Activated T-helper 9 cell treated with anti-CD3 and anti-CD28 coated beads, Interleukin-2, amount 50 U/mL, for 16 hours (primary cell): ENCODE data around the gene KCNN2.

Experiments used
- DNase-seq: peaks from one replicate; pipeline ENCODE4 v3.0.0-alpha.2; 2020; ENCODE audit warnings: low read depth

The KCNN2 gene

DNA sequence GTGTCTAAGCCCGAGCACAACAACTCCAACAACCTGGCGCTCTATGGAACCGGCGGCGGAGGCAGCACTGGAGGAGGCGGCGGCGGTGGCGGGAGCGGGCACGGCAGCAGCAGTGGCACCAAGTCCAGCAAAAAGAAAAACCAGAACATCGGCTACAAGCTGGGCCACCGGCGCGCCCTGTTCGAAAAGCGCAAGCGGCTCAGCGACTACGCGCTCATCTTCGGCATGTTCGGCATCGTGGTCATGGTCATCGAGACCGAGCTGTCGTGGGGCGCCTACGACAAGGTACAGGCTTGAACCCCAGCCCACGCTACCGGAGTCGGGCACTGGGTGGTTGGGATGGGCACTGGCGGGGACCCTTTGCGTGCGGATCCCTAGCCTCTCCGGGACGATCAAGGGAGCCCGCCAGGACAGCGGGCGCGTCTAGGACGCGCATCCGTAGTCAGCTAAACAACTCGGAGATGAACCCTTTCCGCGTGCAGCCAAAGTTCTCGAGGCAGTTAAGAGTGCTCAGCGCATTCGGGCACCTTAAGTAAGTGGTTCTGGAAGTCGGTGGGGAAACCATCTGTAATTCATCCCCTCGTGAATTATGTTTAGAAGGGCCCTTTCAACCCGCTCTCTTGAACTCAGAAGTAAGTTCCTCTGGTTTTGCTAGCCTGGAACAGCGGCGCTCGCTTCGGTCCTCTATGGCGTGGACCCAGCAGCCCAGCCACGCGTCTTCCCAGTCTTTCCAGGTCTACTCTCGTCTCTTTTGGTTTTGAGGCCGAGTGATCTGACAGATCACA, 1.3 kb downstream of the KCNN2 start:
- DNase-seq: no peak

GRCh38 chr5:114363837-114364236, 2.0 kb downstream of the KCNN2 start:
- no peak for DNase-seq

- DNase-seq: no peak
Observed at GRCh38 chr5:114367029-114367428, 5.2 kb downstream of the KCNN2 start.

GRCh38 chr5:114369680-114370417, 8.0 kb downstream of the KCNN2 start:
- DNase-seq: no peak

GRCh38 chr5:114377050-114377844, 15.4 kb downstream of the KCNN2 start:
- no peak for DNase-seq

- DNase-seq: no peak
Observed at GRCh38 chr5:114377946-114378345, 16.1 kb downstream of the KCNN2 start.

GRCh38 chr5:114380721-114381120, 18.9 kb downstream of the KCNN2 start:
- no peak for DNase-seq

DNA sequence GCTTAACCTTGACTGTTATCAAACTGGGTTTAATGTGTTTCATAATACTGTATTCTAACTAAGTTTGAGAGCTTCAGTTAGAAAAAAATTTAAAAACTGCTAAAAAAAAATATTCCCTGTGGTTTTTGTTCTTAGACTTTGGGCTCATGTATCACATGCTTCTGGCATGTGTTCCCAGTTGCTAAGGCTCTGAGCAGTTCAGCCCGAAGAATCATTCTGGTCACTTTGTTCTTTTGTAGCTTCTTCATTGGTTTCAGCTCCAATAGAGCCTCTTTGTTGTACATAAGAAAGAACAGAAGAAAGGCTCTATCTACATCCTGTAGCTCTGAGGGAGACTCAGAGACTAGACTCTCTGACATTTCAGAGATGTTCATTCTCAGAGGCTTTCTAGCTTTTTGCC, 25.6 kb downstream of the KCNN2 start:
- no peak for DNase-seq

- DNase-seq: no peak
Observed at GRCh38 chr5:114390431-114390830, 28.6 kb downstream of the KCNN2 start.

GRCh38 chr5:114391321-114391720, 29.5 kb downstream of the KCNN2 start:
- no peak for DNase-seq

GRCh38 chr5:114393159-114393558, 31.3 kb downstream of the KCNN2 start:
- DNase-seq: no peak

DNA sequence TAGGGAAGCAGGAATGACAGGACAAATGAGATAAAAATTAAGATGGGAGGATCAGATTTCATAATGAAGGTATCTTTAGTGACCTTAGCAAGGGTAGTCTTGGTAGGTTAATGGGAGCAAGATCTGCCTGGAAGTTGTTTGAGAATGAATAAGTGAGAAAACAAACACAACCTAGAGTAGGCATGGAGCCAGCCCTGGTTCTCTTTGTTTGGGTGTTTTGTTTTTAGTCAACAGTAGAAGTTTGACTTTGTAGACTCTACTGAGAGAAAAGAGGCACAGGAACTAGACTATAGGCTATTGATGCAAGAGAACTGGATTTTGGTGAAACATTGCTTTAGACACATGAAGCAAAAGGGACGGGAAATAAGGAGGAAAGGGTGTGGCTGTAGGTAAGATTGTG, 40.3 kb downstream of the KCNN2 start:
- DNase-seq: no peak

DNA sequence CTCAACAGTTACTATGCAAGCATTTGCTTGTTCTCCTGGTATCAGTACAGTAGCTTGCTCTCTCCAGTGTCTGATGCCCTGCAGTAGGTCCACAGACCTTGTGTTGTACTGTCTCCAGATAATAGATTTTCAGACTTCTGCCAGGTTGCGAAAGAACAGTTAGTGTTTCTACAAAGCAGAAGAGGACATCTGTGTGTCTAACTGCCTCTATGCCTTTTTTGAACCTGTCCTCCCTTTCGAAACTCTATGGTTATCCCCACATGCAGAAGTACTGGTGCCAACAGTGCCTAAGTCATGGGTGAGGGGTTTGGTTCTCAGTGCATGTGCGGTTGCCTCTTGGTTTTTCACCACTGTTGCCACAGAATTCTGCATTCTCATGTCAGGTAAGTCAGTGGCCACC, 45.9 kb downstream of the KCNN2 start:
- DNase-seq: no peak

GRCh38 chr5:114408847-114409246, 47.0 kb downstream of the KCNN2 start:
- no peak for DNase-seq

- no peak for DNase-seq
Observed at GRCh38 chr5:114411380-114411931, 49.6 kb downstream of the KCNN2 start.

GRCh38 chr5:114412510-114413171, 50.8 kb downstream of the KCNN2 start:
- DNase-seq: no peak

DNA sequence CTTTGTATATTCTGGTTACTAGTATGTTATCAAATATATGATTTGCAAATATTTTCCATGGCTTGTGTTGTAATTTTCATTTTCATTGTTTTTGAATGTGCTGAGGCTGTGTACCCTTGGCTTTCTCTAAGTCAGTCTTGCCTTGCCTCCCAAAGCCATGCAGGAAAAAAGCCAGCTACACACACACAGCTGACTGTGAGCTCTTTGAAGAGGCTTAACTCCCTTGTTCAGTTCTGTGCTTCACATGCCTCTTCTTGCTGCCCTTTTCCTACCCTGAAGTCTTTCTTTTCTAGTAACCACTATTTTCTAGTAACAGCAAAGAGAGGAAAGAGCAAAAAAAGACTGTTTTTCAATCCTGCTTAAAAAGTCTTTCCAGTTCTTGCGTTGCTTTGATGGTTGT, 53.9 kb downstream of the KCNN2 start:
- DNase-seq: no peak

- no peak for DNase-seq
Observed at GRCh38 chr5:114416254-114416653, 54.4 kb downstream of the KCNN2 start.

- DNase-seq: no peak
Observed at GRCh38 chr5:114417519-114417918, 55.6 kb downstream of the KCNN2 start.

- no peak for DNase-seq
Observed at GRCh38 chr5:114418176-114419066, 56.6 kb downstream of the KCNN2 start.

DNA sequence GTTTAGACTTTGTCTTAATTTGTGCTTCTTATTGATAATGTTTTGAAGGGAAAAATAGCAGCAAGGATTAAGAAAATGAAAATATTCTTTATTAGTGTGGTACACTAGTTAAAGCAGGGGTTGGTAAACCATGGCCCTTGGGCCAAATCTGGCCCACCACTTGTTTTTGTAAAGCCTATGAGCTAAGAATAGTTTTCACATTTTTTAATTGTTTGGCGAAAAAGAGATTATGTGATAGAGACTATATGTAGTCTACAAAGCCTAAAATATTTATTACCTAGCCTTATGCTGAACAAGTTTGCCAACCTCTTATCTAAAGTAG, 57.2 kb downstream of the KCNN2 start:
- no peak for DNase-seq
